ENCODE measurements around the gene ARAP2. TPM values are rescaled to one million over a fixed set of nuclear protein-coding genes. Genes with fewer than 3 reads are reported as not detected.

The ARAP2 gene
- total RNA-seq, 4 donors from 2014 or later: 82.8 to 136 (median 105) TPM

DNA sequence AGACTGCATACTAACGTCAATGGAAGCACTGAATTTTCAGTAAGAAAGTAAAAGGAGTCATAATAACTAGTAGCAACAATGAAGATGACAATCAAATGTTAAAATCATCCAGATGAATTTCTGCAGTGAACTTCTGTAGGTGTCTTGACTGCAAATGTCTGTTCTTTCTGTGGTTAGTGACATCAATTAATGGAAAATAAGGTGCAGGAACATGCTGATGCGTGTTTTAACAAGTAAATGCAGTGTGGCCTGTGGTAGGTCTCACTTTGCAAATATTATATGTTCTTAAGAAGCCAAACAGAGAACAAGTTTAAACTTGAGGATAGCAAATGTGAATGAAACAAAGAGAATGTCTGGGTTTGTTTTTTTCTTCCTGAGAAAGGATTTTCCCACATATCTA lies 34.5 kb upstream of the ARAP2 start:
- TF ChIP-seq CTCF (IDR thresholded peaks at IDR 0.05) (no peak), POLR2A (IDR thresholded peaks at IDR 0.05) (no peak)
- no peak for DNase-seq (ENCODE audit: low spot score in 2 of 2)
- no peak overlapping the region for H3K4me3 ChIP-seq (ENCODE audit: low read depth, poor library complexity, severe bottlenecking)
- WGBS, 2 donors: 44 to 49% methylated on average over 2 of the region's 2 CpGs
- intact Hi-C loops (cut with DNase I; ENCODE audit: low total_unique reads): no loop called here

GRCh38 chr4:36277533-36277932 lies 33.2 kb upstream of the ARAP2 start:
- no peak for DNase-seq (ENCODE audit: low spot score in 2 of 2)
- intact Hi-C loops (cut with DNase I; ENCODE audit: low total_unique reads): no loop called here
- H3K4me3 ChIP-seq (ENCODE audit: low read depth, poor library complexity, severe bottlenecking): no peak overlapping the region
- TF ChIP-seq POLR2A (IDR thresholded peaks at IDR 0.05): no peak
- no peak for TF ChIP-seq CTCF (IDR thresholded peaks at IDR 0.05)
- WGBS, 2 donors: 86 to 88% methylated on average over 4 of the region's 4 CpGs

DNA sequence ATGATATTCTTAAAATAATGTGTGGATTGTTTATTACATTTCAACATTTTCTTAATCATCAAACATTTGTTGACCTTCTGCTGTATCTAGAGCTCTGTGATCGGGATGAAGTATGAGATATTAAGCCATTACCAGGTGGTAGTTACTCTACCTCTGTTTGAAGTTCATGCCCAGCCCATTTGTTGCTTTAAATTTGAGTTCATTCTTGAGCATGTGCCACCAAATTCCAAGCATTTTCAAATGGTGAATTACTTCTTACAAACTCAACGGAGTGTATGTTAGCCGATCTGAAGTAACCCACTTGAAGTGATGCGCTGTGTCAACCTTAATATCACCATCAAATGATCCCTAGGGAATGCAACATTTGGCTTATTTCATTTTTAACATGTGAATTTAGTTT lies 29.8 kb upstream of the ARAP2 start:
- no peak overlapping the region for H3K4me3 ChIP-seq (ENCODE audit: low read depth, poor library complexity, severe bottlenecking)
- 68 to 71% methylated on average over 4 of the region's 4 CpGs for WGBS, 2 donors
- TF ChIP-seq POLR2A (IDR thresholded peaks at IDR 0.05): no peak
- TF ChIP-seq CTCF (IDR thresholded peaks at IDR 0.05): no peak
- DNase-seq (ENCODE audit: low spot score in 2 of 2): no peak
- intact Hi-C loops (cut with DNase I; ENCODE audit: low total_unique reads): no loop called here

DNA sequence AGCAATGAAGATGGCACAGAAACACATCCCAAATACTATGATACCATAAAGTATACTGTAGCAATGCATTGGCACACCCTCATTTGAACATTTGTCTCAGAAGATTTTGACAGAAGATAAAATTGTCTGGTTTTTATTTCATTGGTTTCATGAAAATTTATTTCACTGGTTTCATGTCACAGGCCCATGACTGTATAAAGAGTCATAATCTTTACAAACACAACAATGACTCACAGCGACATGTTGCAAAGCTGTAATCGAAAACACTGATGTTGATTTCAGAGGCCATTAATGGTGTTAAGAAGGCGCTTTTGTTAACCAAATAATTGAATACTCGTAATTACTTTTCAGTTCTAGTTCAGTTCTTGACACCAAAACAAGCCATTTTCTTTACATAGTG lies 29.0 kb upstream of the ARAP2 start:
- 86 to 87% methylated on average over 4 of the region's 4 CpGs for WGBS, 2 donors

GRCh38 chr4:36269533-36270173 lies 25.3 kb upstream of the ARAP2 start:
- WGBS, 2 donors: 81 to 86% methylated on average over 5 of the region's 5 CpGs
- intact Hi-C loops (cut with DNase I; ENCODE audit: low total_unique reads): no loop called here
- no peak overlapping the region for H3K4me3 ChIP-seq (ENCODE audit: low read depth, poor library complexity, severe bottlenecking)
- no peak for DNase-seq (ENCODE audit: low spot score in 2 of 2)
- no peak for TF ChIP-seq POLR2A (IDR thresholded peaks at IDR 0.05)
- TF ChIP-seq CTCF (IDR thresholded peaks at IDR 0.05): no peak

More for the DNA sequence above, 29.0 kb upstream of the ARAP2 start:
- TF ChIP-seq POLR2A (IDR thresholded peaks at IDR 0.05): no peak
- no peak for TF ChIP-seq CTCF (IDR thresholded peaks at IDR 0.05)
- no peak overlapping the region for H3K4me3 ChIP-seq (ENCODE audit: low read depth, poor library complexity, severe bottlenecking)
- DNase-seq (ENCODE audit: low spot score in 2 of 2): no peak
- intact Hi-C loops (cut with DNase I; ENCODE audit: low total_unique reads): no loop called here

- WGBS, 2 donors: 79% methylated on average over 4 of the region's 4 CpGs
- no peak overlapping the region for H3K4me3 ChIP-seq (ENCODE audit: low read depth, poor library complexity, severe bottlenecking)
- intact Hi-C loops (cut with DNase I; ENCODE audit: low total_unique reads): no loop called here
- DNase-seq (ENCODE audit: low spot score in 2 of 2): no peak
- no peak for TF ChIP-seq CTCF (IDR thresholded peaks at IDR 0.05)
- no peak for TF ChIP-seq POLR2A (IDR thresholded peaks at IDR 0.05)
Measured at GRCh38 chr4:36269101-36269500, 24.8 kb upstream of the ARAP2 start.

Data from lower leg skin (tissue), 4 donors.